IMR-90 (cell line): ENCODE measurements around the gene BTK. TPM values are rescaled to one million over a fixed set of nuclear protein-coding genes. Genes with fewer than 3 reads are reported as not detected.

Experiments used
- ATAC-seq: fragments of 200-7000 bp; cut with Tn5 transposase; 2 replicates; pipeline ENCODE4 v1.9.1; 2020; ENCODE audit warnings: low read depth, mild to moderate bottlenecking, moderate library complexity
- BruUV-seq: library from RNA; stranded (reverse); fragments of 400-500 nt; replicated peaks from 2 replicates; lab custom pipeline; 2021; lab: Mats Ljungman, UMichigan
- CTCF ChIA-PET: fragments of 300-600 bp; formaldehyde crosslinking; extraction: SDS; loops from one replicate; lab custom pipeline; 2021; ENCODE audit warnings: antibody characterized with exemption; lab: Yijun Ruan, JAX
- POLR2A ChIA-PET: fragments of 300-600 bp; sonication (Branson Sonifier 250); formaldehyde crosslinking; loops from one replicate; lab custom pipeline; 2022; ENCODE audit warnings: antibody characterized with exemption; ENCODE audit not compliant: unreplicated experiment; lab: Charles Lee
- DNase-seq: peaks from one replicate; pipeline ENCODE4 v3.0.0; 2013
- H2AFZ ChIP-seq: replicated peaks from 2 replicates; pipeline ENCODE3; 2013; ENCODE audit warnings: low read length, mild to moderate bottlenecking; ENCODE audit not compliant: poor library complexity
- H2AK5ac ChIP-seq: 2 replicates; pipeline ENCODE4 v1.6.1; 2013; ENCODE audit warnings: low read depth, low read length, inconsistent platforms
- H2AK9ac ChIP-seq: replicated peaks from 2 replicates; pipeline ENCODE3; 2013; ENCODE audit warnings: mild to moderate bottlenecking, low read depth, low read length, moderate library complexity; ENCODE audit not compliant: poor library complexity
- H2BK120ac ChIP-seq: 2 replicates; pipeline ENCODE4 v1.6.1; 2013; ENCODE audit warnings: low read depth, low read length, inconsistent platforms
- H2BK15ac ChIP-seq: 3 replicates; pipeline ENCODE4 v1.6.1; 2013; ENCODE audit warnings: low read depth, low read length, inconsistent platforms
- H2BK20ac ChIP-seq: 2 replicates; pipeline ENCODE4 v1.6.1; 2013; ENCODE audit warnings: low read depth, mild to moderate bottlenecking, inconsistent platforms, low read length, moderate library complexity
- H2BK5ac ChIP-seq: 2 replicates; pipeline ENCODE4 v1.6.1; 2013; ENCODE audit warnings: mild to moderate bottlenecking, low read depth, low read length, inconsistent platforms; ENCODE audit not compliant: poor library complexity, severe bottlenecking
- H3K14ac ChIP-seq: replicated peaks from 2 replicates; pipeline ENCODE4 v1.6.1; 2013; ENCODE audit warnings: low read depth, low read length, inconsistent platforms
- H3K18ac ChIP-seq: 2 replicates; pipeline ENCODE4 v1.6.1; 2013; ENCODE audit warnings: low read depth, low read length, control low read depth
- H3K23ac ChIP-seq: 2 replicates; pipeline ENCODE4 v1.6.1; 2013; ENCODE audit warnings: low read depth, low read length, inconsistent platforms
- H3K27ac ChIP-seq: 2 replicates; pipeline ENCODE4 v1.5.1; 2013; ENCODE audit warnings: mild to moderate bottlenecking, control low read depth, low read length; ENCODE audit not compliant: insufficient read depth
- H3K27me3 ChIP-seq: 2 replicates; pipeline ENCODE4 v1.6.1; 2013; ENCODE audit warnings: low read length; ENCODE audit not compliant: control insufficient read depth, insufficient read depth
- H3K36me3 ChIP-seq: 2 replicates; pipeline ENCODE4 v1.6.1; 2013; ENCODE audit warnings: low read length, mixed read lengths; ENCODE audit not compliant: control insufficient read depth, insufficient read depth
- H3K4ac ChIP-seq: 2 replicates; pipeline ENCODE4 v1.6.1; 2013; ENCODE audit warnings: low read depth, low read length, inconsistent platforms
- H3K4me1 ChIP-seq: 2 replicates; pipeline ENCODE4 v1.6.1; 2013; ENCODE audit warnings: low read length, mixed read lengths; ENCODE audit not compliant: control insufficient read depth, insufficient read depth
- H3K4me2 ChIP-seq: 2 replicates; pipeline ENCODE4 v1.6.1; 2013; ENCODE audit warnings: low read depth, mild to moderate bottlenecking, control low read depth, low read length, moderate library complexity
- H3K4me3 ChIP-seq: 2 replicates; pipeline ENCODE4 v1.5.1; 2013; ENCODE audit warnings: low read depth, mild to moderate bottlenecking, control low read depth, low read length, moderate library complexity; ENCODE audit not compliant: insufficient read depth
- H3K56ac ChIP-seq: 2 replicates; pipeline ENCODE4 v1.6.1; 2013; ENCODE audit warnings: low read length, inconsistent platforms; ENCODE audit not compliant: insufficient read depth; ENCODE audit errors: extremely low read depth
- H3K79me1 ChIP-seq, 2 experiments: 2 replicates each; pipeline ENCODE4 v1.6.1; 2013; ENCODE audit warnings: low read length in 2 of 2, inconsistent platforms in 1 of 2, low read depth in 1 of 2
- H3K9ac ChIP-seq: 2 replicates; pipeline ENCODE4 v1.6.1; 2013; ENCODE audit warnings: low read depth, low read length, control low read depth
- H3K9me1 ChIP-seq: 2 replicates; pipeline ENCODE4 v1.6.1; 2013; ENCODE audit warnings: low read length, inconsistent platforms; ENCODE audit not compliant: insufficient read depth
- H3K9me3 ChIP-seq: 2 replicates; pipeline ENCODE4 v1.6.1; 2013; ENCODE audit warnings: low read length; ENCODE audit not compliant: control insufficient read depth, insufficient read depth
- H4K20me1 ChIP-seq: 2 replicates; pipeline ENCODE4 v1.6.1; 2013; ENCODE audit warnings: low read length, inconsistent platforms; ENCODE audit not compliant: insufficient read depth
- H4K5ac ChIP-seq: 2 replicates; pipeline ENCODE4 v1.6.1; 2013; ENCODE audit warnings: mild to moderate bottlenecking, low read depth, low read length, control low read depth
- H4K8ac ChIP-seq, 2 experiments: 2 replicates each; pipeline ENCODE4 v1.6.1; 2013; ENCODE audit warnings: low read depth in 2 of 2, low read length in 2 of 2, control low read depth in 1 of 2, inconsistent platforms in 1 of 2
- H4K91ac ChIP-seq: 2 replicates; pipeline ENCODE4 v1.6.1; 2013; ENCODE audit warnings: low read depth, low read length, inconsistent platforms; ENCODE audit not compliant: insufficient read depth
- CEBPB ChIP-seq: IDR thresholded peaks from 2 replicates; pipeline ENCODE4 v1.6.1; 2012; ENCODE audit warnings: low read depth, low read length, improper control_type of control experiment
- CHD1 ChIP-seq: IDR thresholded peaks from 2 replicates; pipeline ENCODE4 v1.6.1; 2012; ENCODE audit warnings: low read depth, low read length, improper control_type of control experiment
- FOS ChIP-seq: fragments of 150-350 bp; IDR thresholded peaks from 2 replicates; pipeline ENCODE4 v1.6.1; 2016; ENCODE audit warnings: low read depth, low read length
- MAFK ChIP-seq: IDR thresholded peaks from 2 replicates; pipeline ENCODE4 v1.6.1; 2012; ENCODE audit warnings: low read depth, low read length, improper control_type of control experiment
- MXI1 ChIP-seq: IDR thresholded peaks from 2 replicates; pipeline ENCODE4 v1.6.1; 2012; ENCODE audit warnings: low read depth, mild to moderate bottlenecking, low read length, moderate library complexity, borderline replicate concordance
- NFE2L2 ChIP-seq: fragments of 150-350 bp; IDR thresholded peaks from 2 replicates; pipeline ENCODE4 v1.6.1; 2016; ENCODE audit warnings: low read depth, mild to moderate bottlenecking, low read length
- POLR2A ChIP-seq: IDR thresholded peaks from 2 replicates; pipeline ENCODE4 v1.6.1; 2012; ENCODE audit warnings: mild to moderate bottlenecking, low read depth, low read length
- RAD21 ChIP-seq: IDR thresholded peaks from 2 replicates; pipeline ENCODE4 v1.6.1; 2012; ENCODE audit warnings: low read length, improper control_type of control experiment
- RCOR1 ChIP-seq: IDR thresholded peaks from 2 replicates; pipeline ENCODE4 v1.6.1; 2012; ENCODE audit warnings: mild to moderate bottlenecking, low read length, improper control_type of control experiment; ENCODE audit not compliant: insufficient replicate concordance
- RFX5 ChIP-seq: IDR thresholded peaks from 2 replicates; pipeline ENCODE4 v1.8.0; 2012; ENCODE audit warnings: low read depth, mild to moderate bottlenecking, low read length, moderate library complexity
- SMC3 ChIP-seq: fragments of 150-350 bp; IDR thresholded peaks from 2 replicates; pipeline ENCODE4 v1.6.1; 2016; ENCODE audit warnings: low read depth, mild to moderate bottlenecking, antibody characterized with exemption, low read length, moderate library complexity
- WGBS, 2 experiments: methylation state at CpG; one replicate each; pipeline versions ENCODE4 v1.1.5 to v1.1.7; 2013; ENCODE audit warnings: missing lambda C conversion rate in 2 of 2; ENCODE audit not compliant: insufficient read length in 1 of 2; ENCODE audit errors: extremely low coverage in 2 of 2; 5-methylcytosine and 5-hydroxymethylcytosine counted together
- dilution Hi-C: fragments of 300-500 bp; cut with HindIII; formaldehyde crosslinking; loops from one replicate; pipeline ENCODE4 v1.14.3; 2018; ENCODE audit warnings: low sequenced_read_pairs; ENCODE audit not compliant: unreplicated experiment
- in situ Hi-C: fragments of 300-500 bp; cut with MboI; formaldehyde crosslinking; loops from 3 replicates; pipeline ENCODE4 v1.14.3; 2019; ENCODE audit warnings: low sequenced_read_pairs, inconsistent platforms, mixed read lengths
- intact Hi-C: fragments of 100-400 bp; cut with micrococcal nuclease; formaldehyde crosslinking; loops from 2 replicates; pipeline ENCODE4 v1.10.0; 2022
- polyA plus RNA-seq, 3 experiments: library from polyadenylated mRNA; depleted of rRNA; stranded (reverse); fragments of >200 nt; gene quantifications; 2 replicates each; pipeline ENCODE4 v1.2.3, GENCODE V29; 2012; ENCODE audit warnings: low replicate concordance in 1 of 3
- total RNA-seq: library from RNA; depleted of rRNA; stranded (reverse); fragments of >200 nt; gene quantifications from 2 replicates; pipeline ENCODE4 v1.2.3, GENCODE V29; 2012
- TF ChIP-seq, protein P1 (sequence below): conservative IDR thresholded peaks from 2 replicates; pipeline ENCODE4 v1.5.1; 2012; ENCODE audit warnings: mild to moderate bottlenecking, low read depth, low read length, improper control_type of control experiment

BTK gene
- total and polyA plus RNA-seq, 2 of the 4 experiments (the other 2 are of a cell fraction): not detected

DNA sequence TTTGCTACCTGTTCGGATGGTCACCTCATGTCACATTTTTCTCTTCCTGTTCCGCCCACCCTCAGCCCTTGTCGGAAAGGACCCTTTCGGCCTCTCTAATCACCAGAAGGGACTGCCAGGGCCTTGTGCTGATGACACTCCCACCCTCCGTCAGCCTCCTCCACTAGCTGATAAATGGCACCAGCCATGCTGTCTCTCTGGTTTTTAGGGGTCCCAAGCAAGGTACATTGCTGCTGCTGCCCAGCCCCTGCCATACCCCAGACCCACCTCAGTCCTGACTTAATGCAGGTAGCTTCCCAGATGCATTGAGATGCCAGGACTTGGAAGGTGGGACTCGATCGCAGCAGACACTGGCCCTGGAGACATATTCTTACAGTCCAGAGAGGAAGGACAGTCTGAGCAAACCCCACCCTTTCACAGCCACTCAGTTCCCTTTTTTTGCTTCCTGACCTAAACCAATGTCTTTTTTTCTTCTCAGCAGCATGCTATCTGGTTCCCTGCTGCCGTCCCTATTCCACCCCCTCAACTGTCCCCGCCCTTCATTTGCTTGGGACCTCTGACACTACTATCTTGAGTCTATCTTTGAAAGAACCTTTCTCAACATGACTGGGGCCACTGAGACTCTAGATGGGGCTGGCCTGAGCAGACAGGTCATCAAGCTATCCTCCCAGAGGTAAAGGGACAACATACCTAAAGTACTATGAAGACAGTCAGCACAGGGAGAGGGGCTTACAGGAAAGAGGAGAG is at the start of gene BTK (continued):
- TF ChIP-seq RCOR1 (no peak), MXI1 (no peak)

DNA sequence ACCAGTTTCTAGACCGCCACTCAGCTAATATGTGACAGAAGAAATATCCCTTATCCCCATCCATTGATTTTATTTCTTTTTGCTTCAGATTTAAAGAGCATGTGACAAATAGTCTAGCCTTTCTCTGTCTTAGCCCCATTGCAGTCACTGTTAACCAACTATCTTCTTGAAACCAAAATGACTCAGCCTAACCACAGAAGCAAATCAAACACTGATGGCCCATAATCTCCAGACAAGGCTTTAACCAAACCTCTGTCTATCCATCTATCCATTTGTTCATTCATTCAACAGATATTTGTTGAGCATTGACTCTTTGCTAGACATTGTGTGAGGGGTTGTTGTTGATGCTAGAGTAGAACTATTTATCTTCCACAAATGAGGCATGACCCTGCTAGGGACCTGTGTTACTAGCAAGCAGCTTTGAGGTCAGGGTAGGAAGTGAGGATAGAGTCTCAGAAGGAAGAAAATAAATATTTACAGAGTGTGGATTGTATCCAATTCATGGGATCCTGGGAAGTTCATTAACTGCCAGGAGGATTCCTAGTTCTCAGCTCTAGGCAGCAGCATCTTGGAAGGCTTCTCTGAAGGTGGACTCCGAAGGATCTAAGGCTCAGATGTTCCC is 44.6 kb upstream of the BTK start:
- H2BK5ac ChIP-seq: peak overlapping the region; percentile 38
- no peaks in the 10 kb centered on the region for H3K79me1 ChIP-seq
- ATAC-seq (peak; percentile 69), DNase-seq (peak; percentile 54)
- intact Hi-C loops (no loop called here), dilution Hi-C loops (no loop called here), in situ Hi-C loops (no loop called here)
- H3K4ac ChIP-seq: no peak overlapping the region; the same call in 1 of the 2 replicates
- H2AK9ac ChIP-seq: no peak overlapping the region
- no TSS peak for BruUV-seq
- POLR2A ChIA-PET: no interaction called here
- no peak overlapping the region for H4K8ac ChIP-seq
- no peak for TF ChIP-seq RAD21
- no peak for TF ChIP-seq CHD1
- no peak for TF ChIP-seq RFX5
- no peak for TF ChIP-seq CEBPB
- TF ChIP-seq NFE2L2: no peak
- TF ChIP-seq SMC3: no peak
- no peak for TF ChIP-seq POLR2A
- TF ChIP-seq, protein P1, sequence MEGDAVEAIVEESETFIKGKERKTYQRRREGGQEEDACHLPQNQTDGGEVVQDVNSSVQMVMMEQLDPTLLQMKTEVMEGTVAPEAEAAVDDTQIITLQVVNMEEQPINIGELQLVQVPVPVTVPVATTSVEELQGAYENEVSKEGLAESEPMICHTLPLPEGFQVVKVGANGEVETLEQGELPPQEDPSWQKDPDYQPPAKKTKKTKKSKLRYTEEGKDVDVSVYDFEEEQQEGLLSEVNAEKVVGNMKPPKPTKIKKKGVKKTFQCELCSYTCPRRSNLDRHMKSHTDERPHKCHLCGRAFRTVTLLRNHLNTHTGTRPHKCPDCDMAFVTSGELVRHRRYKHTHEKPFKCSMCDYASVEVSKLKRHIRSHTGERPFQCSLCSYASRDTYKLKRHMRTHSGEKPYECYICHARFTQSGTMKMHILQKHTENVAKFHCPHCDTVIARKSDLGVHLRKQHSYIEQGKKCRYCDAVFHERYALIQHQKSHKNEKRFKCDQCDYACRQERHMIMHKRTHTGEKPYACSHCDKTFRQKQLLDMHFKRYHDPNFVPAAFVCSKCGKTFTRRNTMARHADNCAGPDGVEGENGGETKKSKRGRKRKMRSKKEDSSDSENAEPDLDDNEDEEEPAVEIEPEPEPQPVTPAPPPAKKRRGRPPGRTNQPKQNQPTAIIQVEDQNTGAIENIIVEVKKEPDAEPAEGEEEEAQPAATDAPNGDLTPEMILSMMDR: no peak
- no peak for TF ChIP-seq FOS
- TF ChIP-seq MAFK: no peak
- TF ChIP-seq MXI1: no peak
- no peak overlapping the region for H3K23ac ChIP-seq
- H3K4me1 ChIP-seq: peaks cover 2% of the 10 kb centered on the region; the same call in 1 of the 2 replicates
- no peak overlapping the region for H2AK5ac ChIP-seq
- no peak overlapping the region for H2BK15ac ChIP-seq
- no peak overlapping the region for H3K9ac ChIP-seq
- H2BK20ac ChIP-seq: no peak overlapping the region
- H3K4me2 ChIP-seq: peak overlapping the region; percentile 39; the same call in 1 of the 2 replicates
- no peaks in the 10 kb centered on the region for H3K36me3 ChIP-seq
- H3K9me1 ChIP-seq: no peaks in the 10 kb centered on the region
- H2AFZ ChIP-seq: no peak overlapping the region
- no peaks in the 10 kb centered on the region; the same call in 1 of the 2 replicates for H3K9me3 ChIP-seq
- no peak overlapping the region for H3K4me3 ChIP-seq
- H4K91ac ChIP-seq: no peak overlapping the region
- no peak overlapping the region for H3K27ac ChIP-seq
- CTCF ChIA-PET: interaction anchor here (1.0 kb wide), 1 partner anchor 14 kb away, joined by 3 read pairs; no protein-coding TSS in a partner anchor
- no peak overlapping the region for H3K14ac ChIP-seq
- no CpG with 5 or more reads among the region's 2 CpGs for WGBS, 2 experiments
- H3K27me3 ChIP-seq: no peaks in the 10 kb centered on the region
- H4K20me1 ChIP-seq: no peaks in the 10 kb centered on the region
- no peak overlapping the region for H2BK120ac ChIP-seq
- H3K18ac ChIP-seq: no peak overlapping the region
- no peak overlapping the region for H4K5ac ChIP-seq
- H3K56ac ChIP-seq: no peak overlapping the region
